ENCODE measurements around the gene HOXC10.

Gene HOXC10

GRCh38 chr12:53951577-53952334 is 33.2 kb upstream of the HOXC10 start:
- Histone ChIP-seq H3K27ac (replicated peaks) (no peak overlapping the region), H3K27me3 (ENCODE audit: insufficient read depth, poor library complexity, severe bottlenecking) (peaks cover 94% of the 10 kb centered on the region)
- TF ChIP-seq GABPA (IDR thresholded peaks at IDR 0.05; ENCODE audit: low read depth) (no peak), POLR2AphosphoS5 (IDR thresholded peaks at IDR 0.05; ENCODE audit: low read depth) (no peak), SPI1 (IDR thresholded peaks at IDR 0.05; ENCODE audit: borderline replicate concordance, low read depth) (no peak), REST (IDR thresholded peaks at IDR 0.05; ENCODE audit: insufficient replicate concordance, low read depth) (no peak), CTCF (IDR thresholded peaks at IDR 0.05; ENCODE audit: insufficient read depth, low read length) (no peak)

GRCh38 chr12:53952335-53952694 is 32.6 kb upstream of the HOXC10 start:
- no peak overlapping the region for H3K27ac ChIP-seq (replicated peaks)
- peaks cover 94% of the 10 kb centered on the region for H3K27me3 ChIP-seq (ENCODE audit: insufficient read depth, poor library complexity, severe bottlenecking)
- TF ChIP-seq GABPA (IDR thresholded peaks at IDR 0.05; ENCODE audit: low read depth) (no peak), CTCF (IDR thresholded peaks at IDR 0.05; ENCODE audit: insufficient read depth, low read length) (no peak), REST (IDR thresholded peaks at IDR 0.05; ENCODE audit: insufficient replicate concordance, low read depth) (no peak), POLR2AphosphoS5 (IDR thresholded peaks at IDR 0.05; ENCODE audit: low read depth) (no peak)
- no peak for DNase-seq (ENCODE audit: low read depth in 1 of 2, low spot score in 1 of 2)
- H3K4me3 ChIP-seq (replicated peaks; ENCODE audit: insufficient read depth, low read length), result no peak overlapping the region

More at GRCh38 chr12:53951577-53952334, 33.2 kb upstream of the HOXC10 start:
- no peak for DNase-seq (ENCODE audit: low read depth in 1 of 2, low spot score in 1 of 2)
- no peak overlapping the region for H3K4me3 ChIP-seq (replicated peaks; ENCODE audit: insufficient read depth, low read length)

DNA sequence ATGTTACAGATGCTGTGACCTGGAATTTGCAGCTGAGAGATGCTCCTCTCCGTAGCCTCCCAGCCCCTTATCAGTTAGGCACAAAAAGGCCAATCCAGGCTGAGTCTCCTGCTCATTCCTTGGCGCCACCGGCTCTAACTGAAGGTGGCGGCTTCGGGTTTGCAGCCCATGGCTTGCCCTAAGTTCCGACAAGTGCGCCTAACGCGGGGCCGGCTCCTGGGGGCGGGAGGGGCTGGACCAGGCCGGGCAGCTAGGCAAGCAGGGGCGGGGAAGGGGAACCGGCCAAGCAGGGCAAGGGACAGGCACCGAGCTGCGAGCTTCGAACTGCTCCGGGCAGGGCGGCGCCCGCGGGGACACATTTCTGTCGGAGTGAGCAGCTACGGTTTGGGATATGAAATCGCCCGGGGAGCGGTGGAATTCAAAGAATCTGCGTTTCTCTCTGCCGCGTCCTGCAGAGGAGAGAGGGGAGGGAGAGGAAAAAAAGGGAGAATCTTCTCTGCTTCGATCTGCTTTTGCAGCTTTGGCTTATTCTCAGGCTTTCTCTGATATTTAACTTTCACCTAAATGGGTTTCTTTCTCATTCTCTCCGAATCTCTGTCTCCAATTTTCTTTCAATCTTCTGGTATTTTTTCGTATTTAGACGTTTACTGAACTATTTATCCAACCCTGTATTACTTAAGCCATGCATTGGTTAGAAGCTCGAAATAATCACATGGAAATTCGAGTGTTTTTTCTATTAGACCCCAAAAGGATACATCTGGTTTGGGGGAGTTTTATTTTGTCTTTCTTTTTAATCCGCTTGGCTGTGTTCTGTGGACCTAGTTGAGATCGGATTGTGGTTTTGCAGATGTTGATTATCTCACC is 31.8 kb upstream of the HOXC10 start:
- peaks cover 93% of the 10 kb centered on the region for H3K27me3 ChIP-seq (ENCODE audit: insufficient read depth, poor library complexity, severe bottlenecking)
- H3K4me3 ChIP-seq (replicated peaks; ENCODE audit: insufficient read depth, low read length), result no peak overlapping the region
- no peak overlapping the region for H3K27ac ChIP-seq (replicated peaks)
- TF ChIP-seq REST (IDR thresholded peaks at IDR 0.05; ENCODE audit: insufficient replicate concordance, low read depth) (no peak), POLR2AphosphoS5 (IDR thresholded peaks at IDR 0.05; ENCODE audit: low read depth) (no peak), SPI1 (IDR thresholded peaks at IDR 0.05; ENCODE audit: borderline replicate concordance, low read depth) (no peak), CTCF (IDR thresholded peaks at IDR 0.05; ENCODE audit: insufficient read depth, low read length) (no peak), GABPA (IDR thresholded peaks at IDR 0.05; ENCODE audit: low read depth) (no peak)
- peak in 1 of 2 experiments; percentile 13 for DNase-seq (ENCODE audit: low read depth in 1 of 2, low spot score in 1 of 2)
